ENCODE measurements around the gene CLEC2A. TPM values are rescaled to one million over a fixed set of nuclear protein-coding genes. Genes with fewer than 3 reads are reported as not detected.
"Not testable (repeated sequence)": the region's sequence is repeated elsewhere in the genome, so short reads cannot be mapped to it uniquely, and the experiment has no call there.

Gene CLEC2A
- not detected for total RNA-seq
- long read RNA-seq, result 0 reads

GRCh38 chr12:9932270-9932669 lies at the start of gene CLEC2A:
Gene CLEC2A (minus strand): TSS chr12:9932370. CDS start chr12:9932329, 41 bp downstream.
- intact Hi-C loops (cut with DNase I), result no loop called here
- no peak for DNase-seq (ENCODE audit: missing footprints)
- ATAC-seq, result no peak

- ATAC-seq (no peak), DNase-seq (ENCODE audit: missing footprints) (no peak)
- intact Hi-C loops (cut with DNase I), result no loop called here
These were observed 48.0 kb upstream of the CLEC2A start for GRCh38 chr12:9980126-9980525.

- intact Hi-C loops (cut with DNase I), result no loop called here
- no peak for DNase-seq (ENCODE audit: missing footprints)
- ATAC-seq, result no peak
These were observed 45.7 kb upstream of the CLEC2A start for GRCh38 chr12:9977916-9978315.

GRCh38 chr12:9976626-9977025 lies 44.5 kb upstream of the CLEC2A start:
- ATAC-seq; DNase-seq (ENCODE audit: missing footprints); intact Hi-C loops (cut with DNase I): not testable (repeated sequence)

- DNase-seq (ENCODE audit: missing footprints), result no peak
- intact Hi-C loops (cut with DNase I), result no loop called here
- no peak for ATAC-seq
These were observed 43.4 kb upstream of the CLEC2A start for GRCh38 chr12:9975614-9976013.

GRCh38 chr12:9974731-9975130 lies 42.6 kb upstream of the CLEC2A start:
- DNase-seq (ENCODE audit: missing footprints); ATAC-seq; intact Hi-C loops (cut with DNase I): not testable (repeated sequence)

- ATAC-seq, result no peak
- no peak for DNase-seq (ENCODE audit: missing footprints)
- intact Hi-C loops (cut with DNase I), result no loop called here
These were observed 41.8 kb upstream of the CLEC2A start for GRCh38 chr12:9973949-9974348.

GRCh38 chr12:9971181-9971580 lies 39.0 kb upstream of the CLEC2A start, which contains the start of gene CLEC12A:
Gene CLEC12A (plus strand): TSS chr12:9971409. CDS start chr12:9971597, 188 bp downstream.
- no peak for DNase-seq (ENCODE audit: missing footprints)
- no peak for ATAC-seq
- intact Hi-C loops (cut with DNase I), result no loop called here

- intact Hi-C loops (cut with DNase I), result no loop called here
- DNase-seq (ENCODE audit: missing footprints) (no peak), ATAC-seq (no peak)
These were observed 37.5 kb upstream of the CLEC2A start for GRCh38 chr12:9969673-9970072.

- intact Hi-C loops (cut with DNase I), result no loop called here
- no peak for ATAC-seq
These were observed 29.7 kb upstream of the CLEC2A start for GRCh38 chr12:9961901-9962300.

GRCh38 chr12:9961106-9961505 lies 28.9 kb upstream of the CLEC2A start:
- DNase-seq (ENCODE audit: missing footprints) (no peak), ATAC-seq (no peak)
- intact Hi-C loops (cut with DNase I), result no loop called here

More at GRCh38 chr12:9961901-9962300, 29.7 kb upstream of the CLEC2A start:
- DNase-seq (ENCODE audit: missing footprints), result no peak

GRCh38 chr12:9960590-9960989 lies 28.4 kb upstream of the CLEC2A start:
- intact Hi-C loops (cut with DNase I), result no loop called here

GRCh38 chr12:9957834-9958233 lies 25.7 kb upstream of the CLEC2A start:
- ATAC-seq (no peak), DNase-seq (ENCODE audit: missing footprints) (no peak)

More at GRCh38 chr12:9960590-9960989, 28.4 kb upstream of the CLEC2A start:
- DNase-seq (ENCODE audit: missing footprints) (no peak), ATAC-seq (no peak)

GRCh38 chr12:9952954-9953729 lies 21.0 kb upstream of the CLEC2A start:
- intact Hi-C loops (cut with DNase I); ATAC-seq; DNase-seq (ENCODE audit: missing footprints): not testable (repeated sequence)

More at GRCh38 chr12:9957834-9958233, 25.7 kb upstream of the CLEC2A start:
- intact Hi-C loops (cut with DNase I), result no loop called here

- DNase-seq (ENCODE audit: missing footprints), result no peak
- intact Hi-C loops (cut with DNase I), result no loop called here
- no peak for ATAC-seq
These were observed 19.0 kb upstream of the CLEC2A start for GRCh38 chr12:9951026-9951675.

- DNase-seq (ENCODE audit: missing footprints), result no peak
- ATAC-seq, result no peak
- intact Hi-C loops (cut with DNase I), result no loop called here
These were observed 16.6 kb upstream of the CLEC2A start for GRCh38 chr12:9948606-9949296.

GRCh38 chr12:9947674-9948073 lies 15.5 kb upstream of the CLEC2A start:
- DNase-seq (ENCODE audit: missing footprints), result no peak
- no peak for ATAC-seq
- intact Hi-C loops (cut with DNase I), result no loop called here

- ATAC-seq, result no peak
- intact Hi-C loops (cut with DNase I), result no loop called here
- DNase-seq (ENCODE audit: missing footprints), result no peak
These were observed 12.2 kb upstream of the CLEC2A start for GRCh38 chr12:9944391-9944790.

- intact Hi-C loops (cut with DNase I), result no loop called here
- no peak for DNase-seq (ENCODE audit: missing footprints)
These were observed 11.1 kb upstream of the CLEC2A start for GRCh38 chr12:9943240-9943639.

More at GRCh38 chr12:9943240-9943639, 11.1 kb upstream of the CLEC2A start:
- ATAC-seq, result no peak

Measured in Right ventricle myocardium inferior (tissue), 1 donor.